Endothelial cell of umbilical vein (primary cell): ENCODE results near the gene GRIA4.

Experiments used
- CTCF ChIP-seq, 2 donors: IDR thresholded peaks; 1 replicate in 1 of 2; 2 replicates in 1 of 2; pipeline ENCODE4 v1.5.1; 2011; ENCODE audit warnings: low read length in 2 of 2, mild to moderate bottlenecking in 2 of 2, moderate library complexity in 2 of 2, control low read depth in 1 of 2, inconsistent platforms in 1 of 2, low read depth in 1 of 2; ENCODE audit not compliant: insufficient read depth in 1 of 2; ENCODE audit errors: extremely low read depth in 1 of 2
- EZH2 ChIP-seq: IDR thresholded peaks from 2 replicates; pipeline ENCODE4 v1.6.1; 2012; ENCODE audit warnings: borderline replicate concordance, low read depth, mild to moderate bottlenecking, moderate library complexity, low read length, inconsistent platforms; ENCODE audit not compliant: severe bottlenecking
- MYC ChIP-seq: IDR thresholded peaks from one replicate; pipeline ENCODE4 v1.6.1; 2011; ENCODE audit warnings: mild to moderate bottlenecking, low read depth, low read length
- POLR2A ChIP-seq: IDR thresholded peaks from 2 replicates; pipeline ENCODE4 v1.6.1; 2012; ENCODE audit warnings: low read depth, mild to moderate bottlenecking, control low read depth, low read length
- POLR2AphosphoS5 ChIP-seq: IDR thresholded peaks from 2 replicates; pipeline ENCODE4 v1.6.1; 2012; ENCODE audit warnings: low read depth, mild to moderate bottlenecking, control low read depth, low read length, moderate library complexity; ENCODE audit not compliant: insufficient read depth

- TF ChIP-seq CTCF (IDR thresholded peaks at IDR 0.05; ENCODE audit: extremely low read depth in 1 of 2, insufficient read depth in 1 of 2, low read depth in 1 of 2, low read length in 2 of 2), result no peak
- TF ChIP-seq EZH2, result no peak
- TF ChIP-seq POLR2AphosphoS5, result peak; percentile 48
- TF ChIP-seq MYC, result no peak
- TF ChIP-seq POLR2A, result no peak
These were observed 327.5 kb downstream of the GRIA4 start for GRCh38 chr11:105937331-105937730.
